WTC11 (cell line): ENCODE data around the gene CFAP299. TPM values are rescaled to one million over a fixed set of nuclear protein-coding genes. Genes with fewer than 3 reads are reported as not detected.

Experiments
- ATAC-seq: fragments of 200-7000 bp; cut with Tn5 transposase; 2 replicates; pipeline ENCODE4 v1.10.0; 2021; ENCODE audit warnings: mild to moderate bottlenecking, moderate library complexity
- CTCF ChIA-PET: fragments of 300-600 bp; sonication (Branson Sonifier 250); formaldehyde crosslinking; loops from one replicate; lab custom pipeline; 2021; ENCODE audit warnings: antibody characterized with exemption; lab: Charles Lee
- POLR2A ChIA-PET: fragments of 350-600 bp; sonication (Branson Sonifier 250); formaldehyde crosslinking; loops from one replicate; lab custom pipeline; 2021; ENCODE audit warnings: antibody characterized with exemption; lab: Charles Lee
- DNase-seq: peaks from one replicate; pipeline ENCODE4 v3.0.0; 2021; ENCODE audit warnings: low spot score
- H3K27ac Mint-ChIP-seq: 2 replicates; pipeline ENCODE4 v1.8.0; 2021; ENCODE audit warnings: mixed read lengths
- H3K27me3 Mint-ChIP-seq: 2 replicates; pipeline ENCODE4 v1.8.0; 2021; ENCODE audit warnings: low read depth, mild to moderate bottlenecking, moderate library complexity, mixed read lengths
- H3K36me3 Mint-ChIP-seq: 2 replicates; pipeline ENCODE4 v1.8.0; 2021; ENCODE audit warnings: mixed read lengths
- H3K4me1 Mint-ChIP-seq: 2 replicates; pipeline ENCODE4 v1.8.0; 2022; ENCODE audit warnings: mixed read lengths
- H3K4me3 Mint-ChIP-seq: 2 replicates; pipeline ENCODE4 v1.8.0; 2021; ENCODE audit warnings: mild to moderate bottlenecking, moderate library complexity, mixed read lengths
- H3K9me3 Mint-ChIP-seq: 2 replicates; pipeline ENCODE4 v1.8.0; 2021; ENCODE audit warnings: mixed read lengths
- CREB1 ChIP-seq: sonication (generic); formaldehyde crosslinking; IDR thresholded peaks from 2 replicates; pipeline ENCODE4 v1.8.0; 2023; ENCODE audit warnings: mild to moderate bottlenecking, missing genetic modification reagents
- EMX1 ChIP-seq: fragments of 250-450 bp; sonication (Bioruptor Pico); IDR thresholded peaks from 2 replicates; pipeline ENCODE4 v1.8.0; 2021; ENCODE audit warnings: mild to moderate bottlenecking
- ETV6 ChIP-seq: sonication (generic); formaldehyde crosslinking; IDR thresholded peaks from 2 replicates; pipeline ENCODE4 v1.8.1; 2022; ENCODE audit warnings: mild to moderate bottlenecking, missing genetic modification reagents
- FOXK1 ChIP-seq: sonication (generic); formaldehyde crosslinking; IDR thresholded peaks from 2 replicates; pipeline ENCODE4 v1.8.0; 2022; ENCODE audit warnings: mild to moderate bottlenecking, moderate library complexity, missing genetic modification reagents
- FOXP1 ChIP-seq: sonication (generic); formaldehyde crosslinking; IDR thresholded peaks from 2 replicates; pipeline ENCODE4 v1.8.0; 2022; ENCODE audit warnings: missing genetic modification reagents, mild to moderate bottlenecking, moderate library complexity, borderline replicate concordance
- GTF2I ChIP-seq: fragments of 250-450 bp; sonication (Bioruptor Pico); conservative IDR thresholded peaks from 2 replicates; pipeline ENCODE4 v1.4.0; 2021; ENCODE audit warnings: mild to moderate bottlenecking
- MYBL2 ChIP-seq: sonication (generic); formaldehyde crosslinking; IDR thresholded peaks from 2 replicates; pipeline ENCODE4 v1.8.1; 2023; ENCODE audit warnings: mild to moderate bottlenecking, moderate library complexity, missing genetic modification reagents
- NFATC4 ChIP-seq: fragments of 250-450 bp; sonication (Bioruptor Pico); IDR thresholded peaks from 2 replicates; pipeline ENCODE4 v1.9.0; 2021; ENCODE audit warnings: mild to moderate bottlenecking
- PRRX2 ChIP-seq: fragments of 250-450 bp; sonication (Bioruptor Pico); IDR thresholded peaks from 2 replicates; pipeline ENCODE4 v1.8.0; 2021; ENCODE audit warnings: mild to moderate bottlenecking
- TP53 ChIP-seq: sonication (generic); formaldehyde crosslinking; IDR thresholded peaks from 2 replicates; pipeline ENCODE4 v1.8.1; 2023; ENCODE audit warnings: mild to moderate bottlenecking, missing genetic modification reagents
- ZNF232 ChIP-seq: sonication (generic); formaldehyde crosslinking; IDR thresholded peaks from 2 replicates; pipeline ENCODE4 v1.8.0; 2022; ENCODE audit warnings: mild to moderate bottlenecking, missing genetic modification reagents
- ZNF263 ChIP-seq: sonication (generic); formaldehyde crosslinking; IDR thresholded peaks from 2 replicates; pipeline ENCODE4 v1.8.1; 2022; ENCODE audit warnings: low read depth, mild to moderate bottlenecking, moderate library complexity, missing genetic modification reagents
- ZNF396 ChIP-seq: fragments of 250-450 bp; sonication (Bioruptor Pico); IDR thresholded peaks from 2 replicates; pipeline ENCODE4 v1.8.0; 2021; ENCODE audit warnings: mild to moderate bottlenecking, moderate library complexity, borderline replicate concordance
- total RNA-seq: library from RNA; stranded (reverse); gene quantifications from 3 replicates; pipeline ENCODE4 v1.2.3, GENCODE V29; 2021
- TF ChIP-seq, protein P1 (sequence below): fragments of 250-450 bp; sonication (Bioruptor Pico); IDR thresholded peaks from 2 replicates; pipeline ENCODE4 v1.8.0; 2021; ENCODE audit warnings: mild to moderate bottlenecking
- TF ChIP-seq, protein P2 (sequence below): fragments of 250-450 bp; sonication (Bioruptor Pico); IDR thresholded peaks from 2 replicates; pipeline ENCODE4 v1.9.0; 2021; ENCODE audit warnings: moderate library complexity, mild to moderate bottlenecking, inconsistent platforms, borderline replicate concordance
- TF ChIP-seq, protein P3 (sequence below): sonication (generic); formaldehyde crosslinking; IDR thresholded peaks from 2 replicates; pipeline ENCODE4 v1.8.1; 2022; ENCODE audit warnings: low read depth, mild to moderate bottlenecking, moderate library complexity, missing genetic modification reagents, borderline replicate concordance
- TF ChIP-seq, protein P4 (sequence below): sonication (generic); formaldehyde crosslinking; IDR thresholded peaks from 2 replicates; pipeline ENCODE4 v1.8.1; 2022; ENCODE audit warnings: low read depth, missing genetic modification reagents, borderline replicate concordance
- TF ChIP-seq, protein P5 (sequence below): sonication (generic); formaldehyde crosslinking; IDR thresholded peaks from 2 replicates; pipeline ENCODE4 v1.8.0; 2022; ENCODE audit warnings: missing genetic modification reagents
- TF ChIP-seq, protein P6 (sequence below): sonication (generic); formaldehyde crosslinking; conservative IDR thresholded peaks from 2 replicates; pipeline ENCODE4 v1.8.1; 2023; ENCODE audit warnings: mild to moderate bottlenecking, low read depth, missing genetic modification reagents, moderate library complexity
- TF ChIP-seq, protein P7 (sequence below): fragments of 250-450 bp; sonication (Bioruptor Pico); IDR thresholded peaks from 2 replicates; pipeline ENCODE4 v1.9.0; 2021; ENCODE audit warnings: mild to moderate bottlenecking

The CFAP299 gene
- total RNA-seq, 1 experiment from 2014 or later, result not detected

DNA sequence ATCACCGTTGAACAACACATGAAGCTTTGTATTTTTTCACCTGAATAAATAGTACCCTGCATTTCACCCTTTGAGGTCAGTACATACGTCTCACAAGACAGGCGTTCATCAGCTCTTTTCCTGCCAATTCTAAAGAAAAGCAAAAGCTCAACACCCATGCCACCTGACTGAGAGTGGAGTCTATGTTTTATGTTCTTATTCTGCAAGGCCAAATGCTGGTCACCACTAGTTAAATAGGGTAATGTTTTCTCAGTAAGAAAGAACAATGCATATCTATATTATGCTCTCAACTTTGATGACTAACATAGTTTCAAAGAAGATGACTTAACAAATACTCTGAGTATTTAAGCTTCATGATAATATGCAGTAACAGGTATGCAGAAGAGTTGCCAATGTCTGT lies 358.6 kb downstream of the CFAP299 start:
- H3K27ac Mint-ChIP-seq, result no peak overlapping the region
- TF ChIP-seq, protein P1, sequence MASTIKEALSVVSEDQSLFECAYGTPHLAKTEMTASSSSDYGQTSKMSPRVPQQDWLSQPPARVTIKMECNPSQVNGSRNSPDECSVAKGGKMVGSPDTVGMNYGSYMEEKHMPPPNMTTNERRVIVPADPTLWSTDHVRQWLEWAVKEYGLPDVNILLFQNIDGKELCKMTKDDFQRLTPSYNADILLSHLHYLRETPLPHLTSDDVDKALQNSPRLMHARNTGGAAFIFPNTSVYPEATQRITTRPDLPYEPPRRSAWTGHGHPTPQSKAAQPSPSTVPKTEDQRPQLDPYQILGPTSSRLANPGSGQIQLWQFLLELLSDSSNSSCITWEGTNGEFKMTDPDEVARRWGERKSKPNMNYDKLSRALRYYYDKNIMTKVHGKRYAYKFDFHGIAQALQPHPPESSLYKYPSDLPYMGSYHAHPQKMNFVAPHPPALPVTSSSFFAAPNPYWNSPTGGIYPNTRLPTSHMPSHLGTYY (CRISPR knock-in tag), result no peak
- TF ChIP-seq, protein P2, sequence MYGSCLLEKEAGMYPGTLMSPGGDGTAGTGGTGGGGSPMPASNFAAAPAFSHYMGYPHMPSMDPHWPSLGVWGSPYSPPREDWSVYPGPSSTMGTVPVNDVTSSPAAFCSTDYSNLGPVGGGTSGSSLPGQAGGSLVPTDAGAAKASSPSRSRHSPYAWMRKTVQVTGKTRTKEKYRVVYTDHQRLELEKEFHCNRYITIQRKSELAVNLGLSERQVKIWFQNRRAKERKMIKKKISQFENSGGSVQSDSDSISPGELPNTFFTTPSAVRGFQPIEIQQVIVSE, result no peak
- TF ChIP-seq CREB1 (CRISPR knock-in tag) (no peak), GTF2I (CRISPR knock-in tag) (no peak), ZNF396 (CRISPR knock-in tag) (no peak), FOXK1 (CRISPR knock-in tag) (no peak), ZNF232 (CRISPR knock-in tag) (no peak), PRRX2 (CRISPR knock-in tag) (no peak), FOXP1 (CRISPR knock-in tag) (no peak), EMX1 (CRISPR knock-in tag) (no peak), TP53 (CRISPR knock-in tag) (no peak), NFATC4 (CRISPR knock-in tag) (no peak), ZNF263 (CRISPR knock-in tag) (no peak), MYBL2 (CRISPR knock-in tag) (no peak), ETV6 (CRISPR knock-in tag) (no peak)
- TF ChIP-seq, protein P3, sequence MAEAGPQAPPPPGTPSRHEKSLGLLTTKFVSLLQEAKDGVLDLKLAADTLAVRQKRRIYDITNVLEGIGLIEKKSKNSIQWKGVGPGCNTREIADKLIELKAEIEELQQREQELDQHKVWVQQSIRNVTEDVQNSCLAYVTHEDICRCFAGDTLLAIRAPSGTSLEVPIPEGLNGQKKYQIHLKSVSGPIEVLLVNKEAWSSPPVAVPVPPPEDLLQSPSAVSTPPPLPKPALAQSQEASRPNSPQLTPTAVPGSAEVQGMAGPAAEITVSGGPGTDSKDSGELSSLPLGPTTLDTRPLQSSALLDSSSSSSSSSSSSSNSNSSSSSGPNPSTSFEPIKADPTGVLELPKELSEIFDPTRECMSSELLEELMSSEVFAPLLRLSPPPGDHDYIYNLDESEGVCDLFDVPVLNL (CRISPR knock-in tag), result no peak
- TF ChIP-seq, protein P4, sequence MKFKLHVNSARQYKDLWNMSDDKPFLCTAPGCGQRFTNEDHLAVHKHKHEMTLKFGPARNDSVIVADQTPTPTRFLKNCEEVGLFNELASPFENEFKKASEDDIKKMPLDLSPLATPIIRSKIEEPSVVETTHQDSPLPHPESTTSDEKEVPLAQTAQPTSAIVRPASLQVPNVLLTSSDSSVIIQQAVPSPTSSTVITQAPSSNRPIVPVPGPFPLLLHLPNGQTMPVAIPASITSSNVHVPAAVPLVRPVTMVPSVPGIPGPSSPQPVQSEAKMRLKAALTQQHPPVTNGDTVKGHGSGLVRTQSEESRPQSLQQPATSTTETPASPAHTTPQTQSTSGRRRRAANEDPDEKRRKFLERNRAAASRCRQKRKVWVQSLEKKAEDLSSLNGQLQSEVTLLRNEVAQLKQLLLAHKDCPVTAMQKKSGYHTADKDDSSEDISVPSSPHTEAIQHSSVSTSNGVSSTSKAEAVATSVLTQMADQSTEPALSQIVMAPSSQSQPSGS (CRISPR knock-in tag), result no peak
- TF ChIP-seq, protein P5, sequence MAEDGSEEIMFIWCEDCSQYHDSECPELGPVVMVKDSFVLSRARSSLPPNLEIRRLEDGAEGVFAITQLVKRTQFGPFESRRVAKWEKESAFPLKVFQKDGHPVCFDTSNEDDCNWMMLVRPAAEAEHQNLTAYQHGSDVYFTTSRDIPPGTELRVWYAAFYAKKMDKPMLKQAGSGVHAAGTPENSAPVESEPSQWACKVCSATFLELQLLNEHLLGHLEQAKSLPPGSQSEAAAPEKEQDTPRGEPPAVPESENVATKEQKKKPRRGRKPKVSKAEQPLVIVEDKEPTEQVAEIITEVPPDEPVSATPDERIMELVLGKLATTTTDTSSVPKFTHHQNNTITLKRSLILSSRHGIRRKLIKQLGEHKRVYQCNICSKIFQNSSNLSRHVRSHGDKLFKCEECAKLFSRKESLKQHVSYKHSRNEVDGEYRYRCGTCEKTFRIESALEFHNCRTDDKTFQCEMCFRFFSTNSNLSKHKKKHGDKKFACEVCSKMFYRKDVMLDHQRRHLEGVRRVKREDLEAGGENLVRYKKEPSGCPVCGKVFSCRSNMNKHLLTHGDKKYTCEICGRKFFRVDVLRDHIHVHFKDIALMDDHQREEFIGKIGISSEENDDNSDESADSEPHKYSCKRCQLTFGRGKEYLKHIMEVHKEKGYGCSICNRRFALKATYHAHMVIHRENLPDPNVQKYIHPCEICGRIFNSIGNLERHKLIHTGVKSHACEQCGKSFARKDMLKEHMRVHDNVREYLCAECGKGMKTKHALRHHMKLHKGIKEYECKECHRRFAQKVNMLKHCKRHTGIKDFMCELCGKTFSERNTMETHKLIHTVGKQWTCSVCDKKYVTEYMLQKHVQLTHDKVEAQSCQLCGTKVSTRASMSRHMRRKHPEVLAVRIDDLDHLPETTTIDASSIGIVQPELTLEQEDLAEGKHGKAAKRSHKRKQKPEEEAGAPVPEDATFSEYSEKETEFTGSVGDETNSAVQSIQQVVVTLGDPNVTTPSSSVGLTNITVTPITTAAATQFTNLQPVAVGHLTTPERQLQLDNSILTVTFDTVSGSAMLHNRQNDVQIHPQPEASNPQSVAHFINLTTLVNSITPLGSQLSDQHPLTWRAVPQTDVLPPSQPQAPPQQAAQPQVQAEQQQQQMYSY (CRISPR knock-in tag), result no peak
- TF ChIP-seq, protein P6, sequence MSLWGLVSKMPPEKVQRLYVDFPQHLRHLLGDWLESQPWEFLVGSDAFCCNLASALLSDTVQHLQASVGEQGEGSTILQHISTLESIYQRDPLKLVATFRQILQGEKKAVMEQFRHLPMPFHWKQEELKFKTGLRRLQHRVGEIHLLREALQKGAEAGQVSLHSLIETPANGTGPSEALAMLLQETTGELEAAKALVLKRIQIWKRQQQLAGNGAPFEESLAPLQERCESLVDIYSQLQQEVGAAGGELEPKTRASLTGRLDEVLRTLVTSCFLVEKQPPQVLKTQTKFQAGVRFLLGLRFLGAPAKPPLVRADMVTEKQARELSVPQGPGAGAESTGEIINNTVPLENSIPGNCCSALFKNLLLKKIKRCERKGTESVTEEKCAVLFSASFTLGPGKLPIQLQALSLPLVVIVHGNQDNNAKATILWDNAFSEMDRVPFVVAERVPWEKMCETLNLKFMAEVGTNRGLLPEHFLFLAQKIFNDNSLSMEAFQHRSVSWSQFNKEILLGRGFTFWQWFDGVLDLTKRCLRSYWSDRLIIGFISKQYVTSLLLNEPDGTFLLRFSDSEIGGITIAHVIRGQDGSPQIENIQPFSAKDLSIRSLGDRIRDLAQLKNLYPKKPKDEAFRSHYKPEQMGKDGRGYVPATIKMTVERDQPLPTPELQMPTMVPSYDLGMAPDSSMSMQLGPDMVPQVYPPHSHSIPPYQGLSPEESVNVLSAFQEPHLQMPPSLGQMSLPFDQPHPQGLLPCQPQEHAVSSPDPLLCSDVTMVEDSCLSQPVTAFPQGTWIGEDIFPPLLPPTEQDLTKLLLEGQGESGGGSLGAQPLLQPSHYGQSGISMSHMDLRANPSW (CRISPR knock-in tag), result no peak
- TF ChIP-seq, protein P7, sequence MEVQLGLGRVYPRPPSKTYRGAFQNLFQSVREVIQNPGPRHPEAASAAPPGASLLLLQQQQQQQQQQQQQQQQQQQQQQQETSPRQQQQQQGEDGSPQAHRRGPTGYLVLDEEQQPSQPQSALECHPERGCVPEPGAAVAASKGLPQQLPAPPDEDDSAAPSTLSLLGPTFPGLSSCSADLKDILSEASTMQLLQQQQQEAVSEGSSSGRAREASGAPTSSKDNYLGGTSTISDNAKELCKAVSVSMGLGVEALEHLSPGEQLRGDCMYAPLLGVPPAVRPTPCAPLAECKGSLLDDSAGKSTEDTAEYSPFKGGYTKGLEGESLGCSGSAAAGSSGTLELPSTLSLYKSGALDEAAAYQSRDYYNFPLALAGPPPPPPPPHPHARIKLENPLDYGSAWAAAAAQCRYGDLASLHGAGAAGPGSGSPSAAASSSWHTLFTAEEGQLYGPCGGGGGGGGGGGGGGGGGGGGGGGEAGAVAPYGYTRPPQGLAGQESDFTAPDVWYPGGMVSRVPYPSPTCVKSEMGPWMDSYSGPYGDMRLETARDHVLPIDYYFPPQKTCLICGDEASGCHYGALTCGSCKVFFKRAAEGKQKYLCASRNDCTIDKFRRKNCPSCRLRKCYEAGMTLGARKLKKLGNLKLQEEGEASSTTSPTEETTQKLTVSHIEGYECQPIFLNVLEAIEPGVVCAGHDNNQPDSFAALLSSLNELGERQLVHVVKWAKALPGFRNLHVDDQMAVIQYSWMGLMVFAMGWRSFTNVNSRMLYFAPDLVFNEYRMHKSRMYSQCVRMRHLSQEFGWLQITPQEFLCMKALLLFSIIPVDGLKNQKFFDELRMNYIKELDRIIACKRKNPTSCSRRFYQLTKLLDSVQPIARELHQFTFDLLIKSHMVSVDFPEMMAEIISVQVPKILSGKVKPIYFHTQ, result no peak
- TF ChIP-seq, all 79 proteins: peak for 0
- DNase-seq (no peak), ATAC-seq (no peak)
- ChIA-PET CTCF (no interaction called here), POLR2A (no interaction called here)
- H3K4me3 Mint-ChIP-seq, result no peak overlapping the region
- no peaks in the 10 kb centered on the region for H3K9me3 Mint-ChIP-seq
- H3K4me1 Mint-ChIP-seq, result no peaks in the 10 kb centered on the region
- no peaks in the 10 kb centered on the region for H3K36me3 Mint-ChIP-seq
- no peaks in the 10 kb centered on the region for H3K27me3 Mint-ChIP-seq
